EL (cell line): ENCODE data around the gene SLX4.

Experiments used
- DNase-seq: peaks from one replicate; pipeline ENCODE4 v3.0.0-alpha.2; 2016

The SLX4 gene

GRCh38 chr16:3599121-3599520, 12.3 kb downstream of the SLX4 start:
- no peak for DNase-seq

GRCh38 chr16:3598236-3598635, 13.2 kb downstream of the SLX4 start:
- no peak for DNase-seq

- DNase-seq: no peak
Measured at GRCh38 chr16:3597676-3598075, 13.7 kb downstream of the SLX4 start.

GRCh38 chr16:3597226-3597625, 14.2 kb downstream of the SLX4 start:
- DNase-seq: no peak

- no peak for DNase-seq
Measured at GRCh38 chr16:3596101-3596861, 15.1 kb downstream of the SLX4 start.

- DNase-seq: no peak
Measured at GRCh38 chr16:3595521-3596021, 15.8 kb downstream of the SLX4 start.

- no peak for DNase-seq
Measured at GRCh38 chr16:3595110-3595486, 16.3 kb downstream of the SLX4 start.

GRCh38 chr16:3594316-3595109, 16.9 kb downstream of the SLX4 start:
- DNase-seq: no peak

GRCh38 chr16:3592559-3592958, 18.8 kb downstream of the SLX4 start:
- no peak for DNase-seq

GRCh38 chr16:3591991-3592390, 19.4 kb downstream of the SLX4 start:
- no peak for DNase-seq

GRCh38 chr16:3591436-3591803, 20.0 kb downstream of the SLX4 start:
- DNase-seq: no peak

- DNase-seq: no peak
Measured at GRCh38 chr16:3590736-3591435, 20.5 kb downstream of the SLX4 start.

GRCh38 chr16:3589991-3590701, 21.3 kb downstream of the SLX4 start:
- no peak for DNase-seq

GRCh38 chr16:3589441-3589921, 21.9 kb downstream of the SLX4 start:
- no peak for DNase-seq

- DNase-seq: no peak
Measured at GRCh38 chr16:3589001-3589400, 22.4 kb downstream of the SLX4 start.

GRCh38 chr16:3587547-3588110, 23.8 kb downstream of the SLX4 start:
- DNase-seq: no peak

- DNase-seq: no peak
Measured at GRCh38 chr16:3584412-3584811, 27.0 kb downstream of the SLX4 start.

- no peak for DNase-seq
Measured at GRCh38 chr16:3583303-3584038, 27.9 kb downstream of the SLX4 start.

GRCh38 chr16:3582276-3583165, 28.9 kb downstream of the SLX4 start:
- DNase-seq: no peak

GRCh38 chr16:3581392-3581791, 30.0 kb downstream of the SLX4 start:
- no peak for DNase-seq

GRCh38 chr16:3580686-3581085, 30.7 kb downstream of the SLX4 start:
- DNase-seq: no peak
